Activated T-helper 9 cell treated with anti-CD3 and anti-CD28 coated beads, Interleukin-2, amount 50 U/mL, for 16 hours (primary cell): ENCODE results near the gene KANSL2.
"Not testable (repeated sequence)": the region's sequence is repeated elsewhere in the genome, so short reads cannot be mapped to it uniquely, and the experiment has no call there.

Source experiments
- DNase-seq: peaks from one replicate; pipeline ENCODE4 v3.0.0-alpha.2; 2020; ENCODE audit warnings: low read depth

KANSL2 gene

GRCh38 chr12:48681710-48682532, at the start of gene KANSL2:
Gene KANSL2, minus strand, starts transcription at chr12:48682238. Its CDS starts 606 bp downstream, at chr12:48681632.
- peak; percentile 95 for DNase-seq

DNA sequence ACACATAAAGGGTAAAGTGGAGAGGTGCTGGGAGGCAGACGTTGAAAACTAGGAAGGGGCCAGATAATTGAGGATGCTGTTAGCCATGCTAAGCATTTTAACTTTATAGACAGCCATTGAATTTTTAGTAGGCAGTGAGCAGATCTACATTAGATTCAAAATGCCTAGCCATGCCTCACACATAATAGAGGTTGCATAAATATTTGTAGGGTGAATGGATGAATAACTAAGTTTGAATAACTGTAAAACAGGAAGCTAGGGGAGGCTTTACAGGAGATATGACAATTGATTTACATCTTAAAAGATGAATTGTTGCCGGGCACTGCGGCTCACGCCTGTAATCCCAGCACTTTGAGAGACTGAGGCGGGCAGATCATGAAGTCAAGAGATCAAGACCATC, 46.8 kb upstream of the KANSL2 start:
- no peak for DNase-seq

DNA sequence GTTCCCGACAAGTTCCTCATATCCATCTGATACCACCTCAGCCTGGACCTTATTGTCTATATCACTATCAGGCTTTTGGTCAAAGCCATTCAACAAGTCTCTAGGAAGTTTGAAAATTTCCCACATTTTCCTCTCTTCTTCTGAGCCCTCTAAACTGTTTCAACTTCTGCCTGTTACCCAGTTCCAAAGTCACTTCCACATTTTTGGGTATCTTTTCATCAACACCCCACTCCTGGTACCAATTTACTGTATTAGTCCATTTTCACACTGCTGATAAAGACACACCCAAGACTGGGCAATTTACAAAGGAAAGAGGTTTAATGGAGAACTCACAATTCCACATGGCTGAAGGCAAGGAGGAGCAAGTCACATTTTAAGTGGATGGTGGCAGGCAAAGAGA, 38.7 kb upstream of the KANSL2 start:
- not testable (repeated sequence) for DNase-seq

DNA sequence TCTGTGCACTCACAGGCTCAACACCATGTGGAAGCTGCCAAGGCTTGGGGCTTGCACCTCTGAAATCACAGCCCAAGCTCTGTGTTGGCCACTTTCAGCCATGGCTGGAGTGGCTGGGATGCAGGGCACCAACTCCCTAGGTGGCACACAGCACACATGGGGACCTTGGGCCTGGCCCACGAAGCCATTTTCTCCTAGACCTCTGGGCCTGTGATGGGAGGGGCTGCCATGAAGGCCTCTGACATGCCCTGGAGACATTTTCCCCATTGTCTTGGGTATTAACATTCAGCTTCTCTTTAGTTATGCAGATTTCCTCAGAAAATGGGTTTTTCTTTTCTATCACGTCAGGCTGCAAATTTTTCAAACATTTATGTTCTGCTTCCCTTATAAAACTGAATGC, 38.1 kb upstream of the KANSL2 start:
- not testable (repeated sequence) for DNase-seq

- DNase-seq: not testable (repeated sequence)
Measured at GRCh38 chr12:48719002-48719401, 37.0 kb upstream of the KANSL2 start.

DNA sequence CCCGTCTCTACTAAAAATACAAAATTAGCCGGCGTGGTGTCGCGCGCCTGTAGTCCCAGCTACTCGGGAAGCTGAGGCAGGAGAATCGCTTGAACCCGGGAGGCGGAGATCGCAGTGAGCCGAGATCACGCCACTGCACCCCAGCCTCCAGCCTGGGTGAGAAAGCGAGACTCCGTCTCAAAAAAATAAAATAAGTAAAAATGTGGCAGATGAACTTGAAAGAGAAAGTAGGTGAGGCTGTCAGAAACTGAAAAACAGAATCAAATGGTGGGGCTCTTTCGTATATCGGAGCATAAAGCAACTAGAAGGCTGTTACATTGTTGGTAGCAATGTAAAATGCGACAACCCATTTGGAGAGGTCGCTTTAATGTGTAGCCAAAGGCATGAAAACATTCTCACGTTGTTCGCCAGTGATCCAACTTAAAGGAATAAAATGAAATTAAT, 35.2 kb upstream of the KANSL2 start:
- no peak for DNase-seq

DNA sequence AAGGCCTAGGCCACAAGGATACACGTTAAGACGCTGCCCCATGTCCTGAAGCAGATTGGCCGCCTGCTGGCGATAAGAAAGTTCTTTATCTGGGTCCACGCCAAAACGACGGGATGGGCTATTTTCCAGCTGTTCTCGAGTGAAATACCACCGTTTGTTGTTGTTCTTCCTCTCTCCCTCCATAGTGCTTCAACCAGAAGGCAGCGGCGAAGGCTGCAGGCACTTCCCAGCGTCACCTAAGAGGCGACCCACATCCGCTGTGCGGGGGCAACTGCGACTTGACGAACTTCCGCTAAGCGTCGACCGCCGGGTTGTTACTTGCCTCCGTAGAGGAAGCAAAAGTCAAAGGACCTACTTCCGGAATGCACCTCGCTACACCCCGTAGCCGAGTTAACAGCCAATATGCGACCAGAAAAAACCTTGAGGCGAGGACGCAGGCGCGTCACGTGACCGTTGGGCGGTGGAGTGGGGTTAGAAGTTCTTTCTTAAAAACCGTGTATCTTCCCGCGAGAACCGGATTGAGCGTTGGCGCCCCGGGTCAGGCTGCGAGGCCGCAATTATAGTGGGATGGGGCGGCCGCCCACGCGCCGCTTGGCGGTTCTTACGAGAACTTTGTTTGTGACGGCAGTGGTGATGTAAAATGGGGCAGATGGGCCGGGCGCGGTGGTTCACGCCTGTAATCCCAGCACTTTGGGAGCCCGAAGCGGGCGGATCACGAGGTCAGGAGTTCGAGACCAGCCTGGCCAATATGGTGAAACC, 34.6 kb upstream of the KANSL2 start, which contains the start of gene CCNT1:
Gene CCNT1 (minus strand): TSS at position 215 of the 759 bp plus-strand sequence. CDS start 32 bp downstream, at position 183.
- peak; percentile 99 for DNase-seq

GRCh38 chr12:48716168-48716492, 34.1 kb upstream of the KANSL2 start:
- no peak for DNase-seq

DNA sequence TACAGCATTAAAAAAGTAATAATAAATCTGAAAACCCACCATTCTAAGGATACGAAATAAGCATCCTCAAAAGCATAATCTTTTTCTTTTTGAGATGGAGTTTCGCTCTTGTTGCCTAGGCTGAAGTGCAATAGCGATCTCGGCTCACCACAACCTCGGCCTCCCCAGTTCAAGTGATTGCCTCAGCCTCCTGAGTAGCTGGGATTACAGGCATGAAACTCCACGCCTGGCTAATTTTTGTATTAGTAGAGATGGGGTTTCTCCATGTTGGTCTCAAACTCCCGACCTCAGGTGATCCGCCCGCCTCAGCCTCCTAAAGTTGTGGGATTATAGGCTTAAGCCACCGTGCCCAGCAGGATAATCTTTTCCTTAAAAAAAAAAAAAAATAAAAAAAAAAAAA, 30.2 kb upstream of the KANSL2 start:
- no peak for DNase-seq

DNA sequence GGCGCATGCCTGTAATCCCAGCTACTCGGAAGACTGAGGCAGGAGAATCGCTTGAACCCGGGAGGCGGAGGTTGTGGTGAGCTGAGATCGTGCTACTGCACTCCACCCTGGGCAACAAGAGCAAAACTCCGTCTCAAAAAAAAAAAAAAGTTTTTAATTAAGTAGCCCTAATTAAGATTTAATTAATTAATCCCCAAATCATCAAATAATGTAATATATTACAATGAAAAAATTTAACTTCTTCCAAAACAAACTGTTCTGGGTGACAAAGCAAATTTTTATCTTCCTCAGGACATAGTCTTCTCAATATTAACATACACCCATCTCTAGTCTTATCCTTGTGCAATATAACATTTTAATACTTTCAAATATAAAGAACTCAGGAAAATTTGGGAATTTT, 16.8 kb upstream of the KANSL2 start:
- DNase-seq: not testable (repeated sequence)

GRCh38 chr12:48696626-48697025, 14.6 kb upstream of the KANSL2 start:
- DNase-seq: no peak

DNA sequence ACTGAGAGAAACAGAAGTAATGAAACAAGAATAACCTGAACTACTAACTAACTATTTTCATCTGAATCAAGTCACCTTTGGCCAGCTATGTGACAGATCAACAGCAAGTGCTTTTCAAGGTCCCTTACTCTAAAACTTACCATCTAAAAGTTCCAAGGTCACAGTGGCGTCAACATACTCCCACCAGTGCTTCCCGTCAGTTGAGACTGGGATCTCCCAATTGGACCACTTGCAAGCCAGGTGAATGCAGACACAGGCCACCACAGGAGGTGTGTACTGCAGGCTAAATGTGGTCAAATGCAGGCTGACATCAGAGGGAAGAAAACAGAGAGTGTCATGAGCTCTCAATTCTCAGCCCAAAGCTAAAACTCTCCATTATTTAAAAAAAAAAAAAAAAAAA, 13.8 kb upstream of the KANSL2 start:
- no peak for DNase-seq

GRCh38 chr12:48694038-48694437, 12.0 kb upstream of the KANSL2 start:
- DNase-seq: no peak

- DNase-seq: no peak
Measured at GRCh38 chr12:48693572-48693971, 11.5 kb upstream of the KANSL2 start.

GRCh38 chr12:48691826-48692487, 9.9 kb upstream of the KANSL2 start:
- DNase-seq: no peak

GRCh38 chr12:48690990-48691389, 9.0 kb upstream of the KANSL2 start:
- DNase-seq: no peak

- no peak for DNase-seq
Measured at GRCh38 chr12:48690436-48690835, 8.4 kb upstream of the KANSL2 start.

DNA sequence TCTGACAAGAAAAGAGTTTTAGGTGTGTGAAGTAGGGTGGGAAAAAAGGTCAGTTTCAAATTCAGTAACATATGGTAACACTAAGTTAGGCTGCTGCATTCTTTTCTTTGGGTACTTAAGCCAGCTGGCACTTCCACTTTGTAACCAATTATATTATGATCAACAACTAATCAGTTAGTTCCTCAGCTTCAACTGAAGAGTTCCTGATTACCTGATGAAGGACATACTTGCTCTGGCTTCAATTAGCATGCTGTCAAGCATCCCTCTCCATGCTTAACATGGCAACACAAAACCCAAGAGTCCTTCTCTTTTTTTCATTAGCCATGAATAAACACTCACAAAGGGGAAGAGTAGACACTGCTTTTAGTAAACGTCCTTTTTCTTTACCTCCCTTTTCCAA, 6.8 kb upstream of the KANSL2 start:
- no peak for DNase-seq

- DNase-seq: no peak
Measured at GRCh38 chr12:48687592-48687991, 5.6 kb upstream of the KANSL2 start.

GRCh38 chr12:48686615-48687334, 4.7 kb upstream of the KANSL2 start:
- DNase-seq: no peak

- no peak for DNase-seq
Measured at GRCh38 chr12:48686037-48686595, 4.1 kb upstream of the KANSL2 start.

GRCh38 chr12:48683534-48683933, 1.5 kb upstream of the KANSL2 start:
- no peak for DNase-seq
